Measurements from ENCODE around the gene FGD3.

DNA sequence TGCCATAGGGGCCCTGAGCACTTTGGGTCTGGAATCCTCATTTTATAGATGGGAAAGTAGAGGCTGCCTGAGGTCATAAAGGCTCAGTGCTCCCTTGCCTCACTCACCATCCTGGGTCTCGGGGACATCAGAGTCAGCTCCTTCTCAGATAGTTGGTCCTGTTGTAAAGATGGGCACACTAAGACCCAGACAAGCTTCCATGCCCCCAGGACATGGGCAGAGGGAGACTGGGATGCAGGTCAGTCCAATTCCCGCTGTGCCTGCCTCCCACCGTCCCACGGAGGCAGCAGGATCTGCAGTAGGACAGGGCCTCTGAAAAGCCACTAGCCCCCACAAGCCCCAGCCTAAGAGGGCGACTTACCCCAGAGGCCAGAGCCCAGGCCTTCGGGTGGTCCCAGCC is 92.1 kb downstream of the FGD3 start:
- TF ChIP-seq, protein P1, sequence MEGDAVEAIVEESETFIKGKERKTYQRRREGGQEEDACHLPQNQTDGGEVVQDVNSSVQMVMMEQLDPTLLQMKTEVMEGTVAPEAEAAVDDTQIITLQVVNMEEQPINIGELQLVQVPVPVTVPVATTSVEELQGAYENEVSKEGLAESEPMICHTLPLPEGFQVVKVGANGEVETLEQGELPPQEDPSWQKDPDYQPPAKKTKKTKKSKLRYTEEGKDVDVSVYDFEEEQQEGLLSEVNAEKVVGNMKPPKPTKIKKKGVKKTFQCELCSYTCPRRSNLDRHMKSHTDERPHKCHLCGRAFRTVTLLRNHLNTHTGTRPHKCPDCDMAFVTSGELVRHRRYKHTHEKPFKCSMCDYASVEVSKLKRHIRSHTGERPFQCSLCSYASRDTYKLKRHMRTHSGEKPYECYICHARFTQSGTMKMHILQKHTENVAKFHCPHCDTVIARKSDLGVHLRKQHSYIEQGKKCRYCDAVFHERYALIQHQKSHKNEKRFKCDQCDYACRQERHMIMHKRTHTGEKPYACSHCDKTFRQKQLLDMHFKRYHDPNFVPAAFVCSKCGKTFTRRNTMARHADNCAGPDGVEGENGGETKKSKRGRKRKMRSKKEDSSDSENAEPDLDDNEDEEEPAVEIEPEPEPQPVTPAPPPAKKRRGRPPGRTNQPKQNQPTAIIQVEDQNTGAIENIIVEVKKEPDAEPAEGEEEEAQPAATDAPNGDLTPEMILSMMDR (IDR thresholded peaks at IDR 0.05): no peak
- no peak for TF ChIP-seq POLR2AphosphoS5 (IDR thresholded peaks at IDR 0.05)
